ENCODE data around the gene ABCB9.
"Not testable (repeated sequence)": the region's sequence is repeated elsewhere in the genome, so short reads cannot be mapped to it uniquely, and the experiment has no call there.

Gene ABCB9

GRCh38 chr12:122937622-122938091 is 28.6 kb downstream of the ABCB9 start:
- DNase-seq (ENCODE audit: low spot score), result no peak

- DNase-seq (ENCODE audit: low spot score), result no peak
Observed at GRCh38 chr12:122935318-122935717, 30.9 kb downstream of the ABCB9 start.

- DNase-seq (ENCODE audit: low spot score), result no peak
Observed at GRCh38 chr12:122934722-122935121, 31.5 kb downstream of the ABCB9 start.

DNA sequence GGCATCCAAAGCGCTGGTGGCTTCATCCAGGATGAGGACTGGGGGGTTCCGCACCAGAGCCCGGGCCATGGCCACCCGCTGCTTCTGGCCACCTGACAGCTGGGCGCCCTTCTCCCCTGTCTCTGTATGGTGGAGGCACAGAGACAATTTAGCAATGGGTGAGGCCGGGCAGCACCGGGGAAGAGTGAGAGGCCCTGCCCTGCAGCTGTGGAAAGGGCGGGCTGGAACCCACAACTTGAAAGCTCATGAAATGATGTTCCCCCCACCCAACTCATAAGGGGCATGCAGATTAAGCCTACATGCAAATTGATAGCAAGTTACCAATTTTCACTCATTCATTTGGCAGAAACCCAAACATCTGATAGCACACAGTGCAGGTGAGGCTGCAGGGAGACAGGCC is 34.1 kb downstream of the ABCB9 start:
- no peak for DNase-seq (ENCODE audit: low spot score)

DNA sequence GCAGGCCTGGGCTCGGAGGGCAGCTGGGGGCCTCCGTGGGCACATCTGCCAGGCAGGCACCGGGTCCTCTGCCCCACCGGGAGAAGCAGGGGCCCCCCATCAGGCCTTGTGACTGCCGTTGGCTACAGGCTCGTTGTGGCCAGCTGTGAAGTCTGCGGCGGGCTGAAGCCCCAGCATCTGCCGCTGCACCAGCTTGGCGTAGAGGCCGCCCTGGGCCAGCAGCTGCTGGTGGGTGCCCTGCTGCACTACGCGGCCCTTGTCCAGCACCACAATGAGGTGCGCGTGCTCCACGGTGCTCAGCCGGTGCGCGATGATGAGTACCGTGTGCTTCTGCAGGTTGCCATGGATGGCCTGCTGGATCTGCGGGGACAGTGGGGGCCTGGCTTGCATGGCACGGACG is 36.5 kb downstream of the ABCB9 start:
- DNase-seq (ENCODE audit: low spot score), result no peak

DNA sequence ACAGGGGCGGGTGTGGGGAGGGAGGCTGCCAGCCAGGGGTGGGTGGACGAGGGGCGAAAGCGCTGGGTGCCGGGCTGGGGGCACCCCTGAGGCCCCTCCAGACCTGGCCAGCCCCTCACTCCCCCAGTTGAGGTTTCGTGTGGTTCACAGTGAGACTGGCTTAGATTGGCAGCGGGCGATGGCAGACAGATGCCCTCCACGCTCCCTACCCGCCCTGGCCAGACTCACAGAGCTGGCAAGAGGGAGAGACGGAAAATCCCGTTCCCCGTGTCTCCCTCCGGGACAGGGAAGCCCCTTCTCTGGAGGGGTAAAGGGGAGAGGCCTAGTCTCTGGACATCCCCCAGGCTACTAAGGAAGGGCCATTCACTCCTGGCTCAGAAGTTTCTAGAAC is 37.1 kb downstream of the ABCB9 start:
- no peak for DNase-seq (ENCODE audit: low spot score)

- DNase-seq (ENCODE audit: low spot score), result no peak
Observed at GRCh38 chr12:122928404-122929147, 37.7 kb downstream of the ABCB9 start.

DNA sequence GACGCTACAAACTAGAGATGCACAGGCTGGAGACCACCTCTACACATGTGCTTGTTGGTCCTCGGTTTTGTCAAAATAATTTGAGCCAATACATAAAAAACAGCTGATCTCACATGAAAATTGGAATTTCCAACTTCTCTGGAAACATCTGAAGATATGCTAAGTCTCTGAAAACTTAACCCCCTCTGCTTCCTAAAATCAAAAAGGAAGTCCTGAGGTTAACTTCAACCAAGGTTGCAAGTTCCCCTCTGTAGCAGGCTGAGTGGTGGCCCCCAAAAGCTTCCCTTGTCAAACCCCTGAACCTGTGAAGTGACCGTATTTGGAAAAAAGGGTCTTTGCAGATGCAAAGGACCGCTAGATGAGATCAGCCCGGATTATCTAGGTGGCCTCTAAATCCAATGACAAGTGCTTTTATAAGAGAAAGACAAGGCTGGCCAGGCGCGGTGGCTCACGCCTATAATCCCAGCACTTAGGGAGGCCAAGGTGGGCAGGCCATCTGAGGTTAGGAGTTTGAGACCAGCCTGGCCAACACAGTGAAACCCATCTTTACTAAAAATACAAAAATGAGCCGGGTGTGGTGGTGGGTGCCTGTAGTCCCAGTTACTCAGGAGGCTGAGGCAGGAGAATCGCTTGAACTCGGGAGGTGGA is 38.4 kb downstream of the ABCB9 start:
- DNase-seq (ENCODE audit: low spot score), result no peak

- DNase-seq (ENCODE audit: low spot score), result no peak
Observed at GRCh38 chr12:122921917-122922316, 44.3 kb downstream of the ABCB9 start.

GRCh38 chr12:122920687-122921086 is 45.6 kb downstream of the ABCB9 start:
- DNase-seq (ENCODE audit: low spot score), result no peak

DNA sequence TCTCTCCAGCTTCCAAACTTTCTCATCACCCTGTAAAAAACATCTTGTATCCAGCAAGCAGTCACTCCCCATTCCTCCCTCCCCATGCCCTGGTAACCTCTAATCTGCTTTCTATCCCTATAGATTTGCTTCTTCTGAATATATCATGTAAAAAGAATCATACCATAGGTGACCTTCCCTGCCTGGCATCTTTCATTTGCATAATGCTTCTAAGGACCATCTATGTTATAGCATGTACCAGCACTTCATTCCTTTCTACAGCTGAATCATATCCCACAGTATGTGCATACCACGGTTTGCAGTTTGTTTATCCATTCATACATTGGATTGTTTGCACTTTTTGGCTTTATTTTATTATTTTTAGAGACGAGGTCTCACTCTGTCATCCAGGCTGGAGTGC is 47.4 kb downstream of the ABCB9 start:
- no peak for DNase-seq (ENCODE audit: low spot score)

GRCh38 chr12:122917507-122918121 is 48.6 kb downstream of the ABCB9 start:
- DNase-seq (ENCODE audit: low spot score), result no peak

GRCh38 chr12:122909442-122910288 is 56.6 kb downstream of the ABCB9 start:
- DNase-seq (ENCODE audit: low spot score), result peak; percentile 66

GRCh38 chr12:122908915-122909314 is 57.3 kb downstream of the ABCB9 start:
- no peak for DNase-seq (ENCODE audit: low spot score)

GRCh38 chr12:122905258-122905657 is 61.0 kb downstream of the ABCB9 start:
- not testable (repeated sequence) for DNase-seq (ENCODE audit: low spot score)

- DNase-seq (ENCODE audit: low spot score), result no peak
Observed at GRCh38 chr12:122903693-122904034, 62.6 kb downstream of the ABCB9 start.

DNA sequence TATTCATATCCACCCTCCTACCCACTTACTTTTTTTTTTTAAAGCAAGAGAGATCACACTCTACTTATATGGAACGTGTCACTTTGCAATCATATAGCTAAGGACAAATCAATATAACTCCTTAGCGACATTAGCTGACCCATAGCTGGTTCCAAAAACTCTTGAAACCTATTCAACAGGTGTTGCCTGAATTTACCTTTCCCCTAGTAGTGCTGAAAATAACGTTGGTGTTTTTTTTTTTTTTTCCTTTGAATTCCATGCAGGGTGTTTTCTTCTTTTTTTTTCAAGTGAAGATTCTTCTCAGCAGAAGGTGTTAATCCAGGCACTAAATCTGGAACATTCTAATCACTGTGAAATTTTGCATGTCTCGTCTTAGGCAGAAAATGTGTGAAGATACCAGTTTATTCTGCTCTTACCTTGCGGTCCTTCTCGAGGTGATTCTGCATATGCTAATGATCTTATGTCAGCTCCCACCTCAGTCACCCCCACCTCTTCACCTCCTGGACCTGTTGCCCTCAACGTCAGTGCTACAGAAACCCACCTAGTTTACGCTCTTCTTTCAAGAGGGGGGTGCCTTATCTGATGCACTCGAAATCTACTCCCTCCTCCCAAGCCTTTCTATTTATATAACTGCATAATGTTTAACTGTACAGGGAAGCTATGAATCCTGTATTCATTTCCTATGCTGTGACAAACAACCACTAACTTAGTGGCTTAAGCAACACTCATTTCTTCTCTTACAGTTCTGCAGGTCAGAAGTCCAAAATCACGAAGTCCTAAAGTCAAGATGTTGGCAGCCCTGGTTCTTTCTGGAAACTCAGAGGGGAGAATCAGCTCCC is 63.2 kb downstream of the ABCB9 start:
- DNase-seq (ENCODE audit: low spot score), result no peak

GRCh38 chr12:122899887-122900286 is 66.4 kb downstream of the ABCB9 start:
- no peak for DNase-seq (ENCODE audit: low spot score)

DNA sequence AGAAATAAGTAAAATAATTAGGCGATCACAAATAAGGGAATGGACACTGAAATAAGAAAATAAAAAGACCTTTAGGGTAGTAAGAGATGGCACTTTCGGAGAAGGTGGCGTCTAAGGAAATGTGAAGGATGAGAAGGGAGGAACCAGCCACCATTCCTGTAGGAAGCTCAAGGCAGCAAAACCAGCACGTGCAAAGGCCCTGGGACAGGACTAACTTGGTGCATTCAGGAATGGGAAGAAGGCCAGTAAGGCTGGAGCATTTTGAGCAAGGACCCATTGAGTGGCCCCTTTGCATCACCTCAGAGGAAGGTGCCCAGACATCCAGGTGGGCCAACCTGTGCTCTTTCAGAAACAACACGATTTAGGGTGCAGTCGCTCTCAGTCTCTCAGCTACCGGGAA is 69.6 kb downstream of the ABCB9 start:
- DNase-seq (ENCODE audit: low spot score), result no peak

GRCh38 chr12:122895704-122896636 is 70.3 kb downstream of the ABCB9 start, which contains the start of gene VPS37B:
Gene VPS37B, minus strand, starts transcription at chr12:122896124. Its CDS starts 62 bp downstream, at chr12:122896062.
- DNase-seq (ENCODE audit: low spot score), result peak; percentile 93

Data from iPS-NIHi11 (cell line).